Prostate gland (tissue), 2 donors: Measurements from ENCODE around the gene FZD8.

Source experiments
- CTCF ChIP-seq, 4 experiments: fragments of 200-600 bp in 2 of 4; fragments of 450-650 bp in 2 of 4; sonication (generic) in 2 of 4; IDR thresholded peaks; 1 replicate in 3 of 4; 2 replicates in 1 of 4; pipeline ENCODE4 v1.5.1; 2016 to 2019; ENCODE audit warnings: antibody characterized with exemption in 4 of 4, mild to moderate bottlenecking in 2 of 4, moderate library complexity in 2 of 4
- POLR2A ChIP-seq: fragments of 450-650 bp; IDR thresholded peaks from one replicate; pipeline ENCODE4 v1.6.1; 2016; ENCODE audit warnings: antibody characterized with exemption, mild to moderate bottlenecking

- TF ChIP-seq CTCF (IDR thresholded peaks at IDR 0.05) (no peak), POLR2A (no peak)
Measured at GRCh38 chr10:35643151-35644049, 1.3 kb upstream of the FZD8 start.
